ENCODE results near the gene GBP5.
A peak's percentile ranks its signal among the peaks of the same experiment; 100 is the strongest.
"Not testable (repeated sequence)": the region's sequence is repeated elsewhere in the genome, so short reads cannot be mapped to it uniquely, and the experiment has no call there.

The GBP5 gene

DNA sequence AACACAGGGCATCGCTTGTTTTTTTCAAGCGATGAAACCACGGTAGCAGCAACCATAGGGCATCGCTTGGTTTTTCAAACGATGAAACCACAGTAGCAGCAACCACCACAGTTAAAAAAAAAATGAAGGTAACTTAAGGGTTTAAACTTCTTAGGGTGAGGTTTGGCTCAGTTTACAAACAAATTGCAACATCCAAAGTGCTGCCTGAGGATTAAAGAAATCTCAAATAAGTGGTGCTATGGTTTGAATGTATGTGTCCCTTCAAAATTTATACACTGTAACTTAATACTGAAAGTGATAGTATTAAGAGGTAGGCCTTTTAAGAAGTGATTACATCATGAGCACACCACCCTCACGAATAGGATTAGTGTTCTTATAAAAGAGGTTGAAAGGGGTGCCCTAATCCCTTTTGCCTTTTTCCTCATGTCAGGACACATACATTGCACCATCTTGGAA, 6.4 kb upstream of the GBP5 start:
- no peak for DNase-seq

DNA sequence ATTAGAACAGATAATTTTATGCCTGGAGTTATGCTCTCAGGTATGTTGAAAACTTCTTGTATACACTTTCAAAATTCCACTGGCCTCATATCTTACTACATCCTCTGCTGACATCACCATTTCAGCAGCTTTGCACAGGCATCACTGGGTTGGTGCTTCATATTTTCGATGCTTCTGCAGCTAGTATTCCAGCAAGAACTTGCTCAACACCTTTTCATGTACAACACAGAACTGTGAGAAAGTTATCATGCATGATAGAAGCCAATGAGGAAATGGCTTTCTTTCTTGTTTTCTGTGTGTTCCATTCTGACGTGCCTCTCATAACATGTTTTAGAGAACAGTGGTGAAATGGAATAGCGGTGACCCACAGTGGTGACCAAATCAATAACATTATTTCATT, 5.1 kb upstream of the GBP5 start:
- DNase-seq = no peak

DNA sequence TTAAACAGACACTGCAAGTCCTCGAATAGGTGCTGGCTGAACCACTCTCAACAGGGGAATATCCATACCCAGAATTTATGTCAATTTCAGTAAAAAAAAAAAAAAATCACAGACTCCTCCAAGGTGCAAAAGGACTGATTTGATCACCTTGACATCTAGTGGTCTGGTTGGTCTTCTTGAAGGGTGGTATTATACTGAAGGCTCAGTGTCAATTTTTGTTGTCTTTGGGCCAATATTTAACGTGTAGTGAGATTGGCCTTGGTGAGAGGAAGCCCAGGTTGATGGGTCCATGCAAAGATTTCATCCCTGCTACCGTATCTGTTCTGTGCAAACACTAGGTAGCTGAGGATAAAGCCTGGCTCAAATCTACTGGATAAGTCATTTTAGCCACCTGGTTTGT, 4.0 kb upstream of the GBP5 start:
- no peak for DNase-seq

DNA sequence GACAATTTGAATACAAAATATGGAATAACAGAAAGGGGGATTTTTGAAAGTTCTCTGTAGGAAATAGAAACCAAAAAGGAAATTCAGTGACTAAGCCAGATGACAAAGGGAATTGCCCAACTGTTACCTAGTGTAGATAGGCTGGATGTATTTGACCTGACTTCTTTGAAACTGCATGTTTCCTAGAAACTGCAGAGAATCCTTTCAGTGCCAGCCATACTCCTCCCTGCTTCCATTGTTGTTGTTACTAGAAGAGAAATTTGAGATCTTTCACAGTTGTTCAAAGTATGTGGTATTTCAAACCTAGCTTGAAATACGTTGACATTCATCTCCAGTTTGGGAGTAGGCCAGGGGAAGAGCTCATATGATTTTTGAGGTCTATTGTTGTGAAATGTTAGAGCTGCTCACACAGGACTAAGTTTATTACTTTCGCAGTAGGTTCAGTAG, 1.8 kb upstream of the GBP5 start:
- no peak for DNase-seq

DNA sequence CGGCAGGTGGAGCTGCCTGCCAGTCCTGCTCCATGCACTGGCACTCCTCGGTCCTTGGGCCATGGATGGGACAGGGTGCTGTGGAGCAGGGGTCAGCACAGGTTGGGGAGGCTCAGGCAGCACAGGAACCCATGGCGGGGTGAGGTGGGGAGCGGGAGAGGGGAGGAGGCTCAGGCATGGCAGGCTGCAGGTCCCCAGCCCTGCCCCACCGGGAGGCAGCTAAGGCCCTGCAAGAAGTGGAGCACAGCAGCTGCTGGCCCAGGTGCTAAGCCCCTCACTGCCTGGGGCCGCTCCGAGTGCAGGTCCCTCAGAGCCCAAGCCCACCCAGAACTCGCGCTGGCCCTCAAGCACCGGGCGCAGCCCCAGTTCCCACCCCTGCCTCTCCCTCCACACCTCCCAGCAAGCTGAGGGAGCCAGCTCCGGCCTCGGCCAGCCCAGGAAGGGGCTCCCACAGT, 691 bp upstream of the GBP5 start:
- DNase-seq = no peak

DNA sequence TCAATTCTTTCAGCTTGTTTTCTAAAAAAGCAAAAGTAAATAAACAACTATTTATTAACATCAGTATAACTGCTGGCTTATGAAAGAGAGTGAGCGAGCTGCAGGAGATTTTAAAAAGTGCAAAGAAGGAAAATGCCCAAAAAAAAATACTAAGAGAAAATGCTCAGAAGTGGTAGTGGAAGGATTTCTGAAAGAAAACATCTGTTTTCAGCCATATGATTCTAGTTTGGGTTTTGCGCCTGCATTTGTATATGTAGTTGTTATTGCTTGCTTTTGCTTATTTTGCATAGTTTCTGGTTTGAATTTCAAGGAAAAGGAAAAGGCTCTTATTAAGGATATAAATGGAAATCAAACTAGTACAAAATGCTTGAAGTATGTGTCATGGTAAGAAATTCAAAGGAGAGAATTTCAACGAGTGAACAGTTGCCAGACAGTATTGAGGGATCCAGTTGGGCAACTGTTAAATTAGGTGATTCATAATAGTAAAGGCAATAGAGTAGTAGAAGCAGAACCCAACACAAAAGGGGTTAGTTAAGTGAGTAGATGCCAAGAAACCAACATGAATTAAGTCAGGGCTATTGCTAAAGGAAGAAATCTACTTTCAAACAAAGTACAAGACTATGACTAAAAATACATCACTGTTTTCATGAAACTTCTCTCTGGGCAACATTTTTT, 1.2 kb downstream of the GBP5 start:
- no peak for DNase-seq

DNA sequence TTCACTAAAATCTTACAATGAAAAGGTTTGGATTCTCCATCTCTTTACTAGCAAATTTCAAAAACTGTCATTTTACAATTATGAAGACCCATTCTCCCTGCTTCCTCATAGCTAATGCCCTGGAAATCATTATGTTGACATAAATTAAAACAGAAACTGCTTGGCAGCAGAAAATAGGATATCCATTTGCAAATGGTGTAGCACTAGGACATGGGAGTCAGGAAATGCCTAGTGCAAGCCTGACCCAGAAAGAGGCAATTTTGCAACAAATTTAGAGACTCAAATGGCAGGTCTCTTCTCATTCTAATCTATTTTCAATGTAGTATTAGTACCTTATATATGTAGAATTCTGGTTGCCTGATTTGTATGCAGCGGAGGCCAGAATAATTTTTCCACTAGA, 2.2 kb downstream of the GBP5 start:
- DNase-seq = no peak

DNA sequence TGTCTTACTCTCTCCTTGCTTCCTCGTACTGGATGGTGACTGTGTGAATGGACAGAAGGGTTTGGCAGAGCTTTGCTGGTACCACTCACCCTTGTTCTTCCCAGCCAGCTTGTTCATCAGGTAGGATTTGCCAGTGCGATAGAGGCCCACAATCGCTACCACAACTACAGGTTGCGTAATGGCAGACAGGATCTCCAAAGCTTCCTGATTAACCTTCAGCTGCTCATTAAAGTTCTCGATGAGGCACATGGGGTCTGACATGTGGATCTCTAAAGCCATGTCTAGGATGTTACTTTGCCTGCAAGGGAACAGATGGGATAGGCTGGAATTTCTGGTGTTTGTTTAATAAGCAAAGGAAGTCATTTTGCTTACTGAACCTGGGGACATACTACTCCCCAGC, 3.4 kb downstream of the GBP5 start:
- no peak for DNase-seq

DNA sequence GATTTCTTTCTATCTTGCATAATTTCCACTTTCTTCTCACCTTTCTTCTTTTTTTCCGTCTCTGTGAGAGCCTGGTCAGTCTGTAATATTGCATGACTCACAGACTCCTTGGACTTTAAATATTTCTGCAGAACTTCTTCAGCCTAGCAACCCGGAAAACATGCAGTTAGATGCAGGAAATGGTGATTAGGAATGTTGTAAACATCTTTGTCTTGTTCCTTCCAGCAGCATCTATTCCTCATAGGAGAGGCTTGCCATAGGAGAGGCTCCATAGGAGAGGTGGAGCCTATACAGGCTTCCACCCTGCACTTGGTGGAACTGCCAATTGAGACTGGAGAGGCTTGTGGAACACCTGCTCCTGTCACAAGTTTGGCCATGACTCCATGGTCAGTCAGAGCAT, 10.0 kb downstream of the GBP5 start:
- no peak for DNase-seq

DNA sequence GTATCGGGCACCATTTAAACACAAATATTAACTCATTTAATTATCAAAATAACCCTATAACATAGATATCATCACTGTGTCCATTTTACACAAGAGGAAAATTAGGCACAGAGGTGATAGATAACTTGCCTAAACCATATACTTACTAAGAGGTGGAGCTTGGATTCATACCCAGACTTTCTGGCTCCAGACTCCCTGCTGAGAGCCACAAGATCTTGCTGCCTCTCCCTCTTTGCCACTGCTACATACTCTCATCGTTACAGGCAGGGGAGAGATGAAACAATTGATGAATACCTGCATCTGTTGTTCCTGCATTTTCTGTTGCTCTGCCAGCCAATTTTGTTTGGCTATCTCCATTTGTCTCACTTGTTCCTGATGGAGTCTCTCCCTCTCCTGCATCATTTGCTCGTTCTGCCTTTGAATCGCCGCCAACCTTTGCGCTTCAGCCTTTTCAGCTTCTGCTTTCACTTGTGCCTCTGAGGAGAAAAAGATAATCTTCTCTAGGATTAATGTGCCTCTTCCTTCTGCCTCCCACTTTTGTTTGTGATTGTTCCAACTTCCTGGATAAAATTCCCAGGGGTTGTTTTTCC, 10.6 kb downstream of the GBP5 start:
- no peak for DNase-seq

DNA sequence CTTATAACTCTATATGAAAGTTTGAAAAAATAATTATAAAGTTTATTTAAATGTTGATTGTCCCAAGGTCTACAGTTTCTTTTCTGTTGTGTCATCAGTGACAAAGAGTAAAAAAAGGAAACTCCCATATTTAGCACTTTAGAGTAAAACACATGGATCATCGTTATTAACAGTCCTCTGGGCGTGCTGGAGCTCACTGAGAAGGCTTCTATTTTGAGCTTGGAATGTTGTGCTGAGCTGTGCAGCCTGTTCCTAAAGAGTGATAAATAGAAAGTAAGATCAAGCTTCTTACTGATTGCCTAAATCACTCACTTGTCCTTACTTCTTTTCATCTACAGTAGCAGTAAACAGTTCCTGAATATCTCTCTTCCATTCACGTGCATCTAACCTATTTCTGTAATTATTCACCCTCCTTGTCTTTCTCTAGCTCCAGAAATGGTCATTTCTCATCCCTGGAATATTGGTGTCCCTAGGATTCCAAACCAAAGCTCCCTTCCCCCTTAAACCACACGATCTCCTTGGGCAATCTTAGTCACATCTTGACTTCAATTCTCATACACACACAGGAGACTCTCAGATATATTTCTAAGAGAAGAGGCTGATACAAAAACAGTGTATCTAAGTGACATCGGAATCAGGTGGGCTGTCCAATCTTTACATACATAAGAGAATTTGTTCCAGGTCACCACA, 11.9 kb downstream of the GBP5 start:
- no peak for DNase-seq

DNA sequence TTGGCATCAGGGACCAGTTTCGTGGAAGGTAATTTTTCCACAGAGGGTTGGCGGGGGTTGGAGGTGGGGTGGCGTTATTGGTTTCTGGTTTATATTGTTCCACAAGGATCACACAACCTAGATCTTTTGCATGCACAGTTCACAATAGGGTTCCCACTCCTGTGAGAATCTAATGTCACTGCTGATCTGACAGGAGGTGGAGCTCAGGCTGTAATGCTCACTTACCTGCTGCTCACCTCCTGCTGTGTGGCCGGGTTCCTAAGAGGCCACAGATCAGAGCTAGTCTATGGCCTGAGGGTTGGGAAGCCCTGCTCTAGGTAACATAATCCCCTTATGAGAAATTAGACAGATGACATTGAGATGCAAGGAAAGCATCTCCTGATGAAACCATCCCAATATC, 12.6 kb downstream of the GBP5 start:
- no peak for DNase-seq

DNA sequence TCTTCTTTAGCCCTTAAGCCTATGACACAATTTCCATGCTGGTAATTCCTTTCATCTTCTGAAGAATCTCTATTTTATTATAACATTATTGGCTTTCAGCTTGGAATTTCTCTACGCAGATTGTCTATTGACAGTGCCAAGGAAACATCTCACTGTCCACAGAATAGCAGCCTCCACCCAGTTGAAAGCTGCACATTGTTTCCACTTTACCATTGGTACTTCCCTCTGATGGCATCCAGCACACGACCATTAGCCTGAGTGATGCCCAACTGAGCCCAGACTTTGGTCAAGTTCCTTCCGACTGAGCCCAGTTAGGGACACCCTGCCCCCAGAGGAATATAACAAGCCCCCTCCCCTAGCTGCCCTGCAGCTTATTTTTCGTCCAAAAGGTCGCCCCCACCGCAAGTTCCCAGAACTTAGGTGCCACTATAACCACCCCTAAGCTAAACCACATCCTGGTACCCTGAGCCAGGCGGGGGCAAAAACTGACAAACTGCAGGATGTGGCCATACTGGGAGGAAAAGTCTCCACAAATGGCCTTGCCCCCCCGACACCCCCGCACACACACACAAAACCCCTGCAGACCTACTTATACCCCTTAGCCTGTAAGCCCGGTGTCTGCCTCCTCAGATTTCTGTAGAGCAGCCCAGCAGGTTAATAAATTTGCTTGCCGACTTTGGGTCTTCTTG, 13.2 kb downstream of the GBP5 start:
- peak; percentile 60 for DNase-seq

DNA sequence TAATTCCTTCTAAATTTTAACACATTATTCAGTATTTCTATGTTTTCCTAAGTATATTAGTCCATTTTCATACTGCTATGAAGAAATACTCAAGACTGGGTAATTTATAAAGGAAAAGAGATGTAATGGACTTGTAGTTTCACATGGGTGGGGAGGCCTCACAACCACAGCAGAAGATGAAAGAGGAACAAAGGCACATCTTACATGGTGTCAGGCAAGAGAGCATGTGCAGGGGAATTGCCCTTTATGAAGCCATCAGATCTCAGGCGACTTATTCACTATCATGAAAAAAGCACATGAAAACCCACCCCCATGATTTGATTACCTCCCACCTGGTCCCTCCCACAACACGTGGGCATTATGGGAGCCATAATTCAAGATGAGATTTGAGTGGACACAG, 15.6 kb downstream of the GBP5 start:
- no peak for DNase-seq

DNA sequence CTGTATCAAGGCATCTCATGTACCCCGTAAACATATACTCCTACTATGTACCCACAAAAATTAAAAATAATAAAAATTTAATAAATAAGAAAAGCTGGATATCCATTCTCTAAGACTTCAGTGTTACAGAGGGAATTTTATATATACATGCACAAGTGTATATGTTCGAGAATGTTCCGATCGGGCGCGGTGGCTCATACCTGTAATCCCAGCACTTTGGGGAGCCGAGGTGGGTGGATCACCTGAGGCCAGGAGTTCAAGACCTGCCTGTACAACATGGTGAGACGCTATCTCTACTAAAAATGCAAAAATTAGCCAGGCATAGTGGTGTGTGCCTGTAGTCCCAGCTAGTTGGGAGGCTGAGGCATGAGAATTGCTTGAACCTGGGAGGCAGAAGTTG, 17.1 kb downstream of the GBP5 start:
- DNase-seq = not testable (repeated sequence)

DNA sequence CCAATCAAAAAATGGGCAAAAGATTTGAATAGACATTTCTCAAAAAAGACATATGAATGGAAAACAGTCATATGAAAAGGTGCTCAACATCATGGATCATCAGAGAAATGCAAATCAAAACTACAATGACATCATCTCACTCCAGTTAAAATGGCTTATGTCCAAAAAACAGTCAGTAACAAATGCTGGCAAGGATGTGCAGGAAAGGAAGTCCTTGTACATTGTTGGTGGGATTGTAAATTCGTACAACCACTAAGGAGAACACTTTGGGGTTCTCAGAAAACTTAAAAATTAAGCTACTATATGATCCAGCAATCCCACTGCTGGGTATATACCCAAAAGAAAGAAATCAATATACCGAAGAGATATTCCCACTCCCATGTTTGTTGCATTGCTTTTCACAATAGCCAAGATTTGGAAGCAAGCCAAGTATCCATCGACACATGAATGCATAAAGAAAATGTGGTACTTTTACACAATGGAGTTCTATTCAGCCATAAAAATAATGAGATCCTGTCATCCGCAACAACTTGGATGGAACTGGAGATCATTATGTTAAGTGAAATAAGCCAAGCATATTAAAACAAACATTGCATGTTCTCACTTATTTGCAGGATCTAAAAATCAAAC, 17.9 kb downstream of the GBP5 start:
- no peak for DNase-seq

DNA sequence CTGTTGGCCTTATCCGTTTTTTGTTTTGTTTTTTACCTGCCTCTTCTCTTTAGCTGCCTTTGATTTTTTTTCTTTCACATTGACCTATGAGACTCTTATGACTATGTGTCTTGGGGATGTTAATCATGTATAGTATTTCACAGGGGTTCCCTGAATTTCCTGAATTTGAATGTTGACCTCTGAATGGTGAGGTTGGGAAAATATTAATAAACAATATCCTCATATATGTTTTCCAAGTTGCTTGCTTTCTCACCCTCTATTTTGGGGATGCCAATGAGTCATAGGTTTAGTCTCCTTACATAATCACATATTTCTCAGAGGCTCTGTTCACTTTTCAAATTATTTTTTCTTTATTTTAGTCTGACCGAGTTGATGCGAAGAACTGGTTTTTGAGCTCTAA, 29.6 kb downstream of the GBP5 start:
- DNase-seq = no peak

Measured in stimulated activated CD8-positive, alpha-beta memory T cell treated with anti-CD3 and anti-CD28 coated beads, Interleukin-4, amount 100 ng/mL, for 48 hours (primary cell).